HUES6 (cell line): ENCODE measurements around the gene FAM81A.

Source experiments
- H3K27ac ChIP-seq: 2 replicates; pipeline ENCODE4 v1.7.0; 2013; ENCODE audit warnings: low read depth, mild to moderate bottlenecking, low read length, inconsistent platforms
- H3K27me3 ChIP-seq: 2 replicates; pipeline ENCODE4 v1.6.1; 2013; ENCODE audit warnings: low read length; ENCODE audit not compliant: control insufficient read depth, insufficient read depth
- H3K36me3 ChIP-seq: 2 replicates; pipeline ENCODE4 v1.6.1; 2013; ENCODE audit warnings: low read length; ENCODE audit not compliant: control insufficient read depth, insufficient read depth
- H3K4me1 ChIP-seq: 2 replicates; pipeline ENCODE4 v1.6.1; 2013; ENCODE audit warnings: low read length; ENCODE audit not compliant: control insufficient read depth, insufficient read depth
- H3K4me3 ChIP-seq: 2 replicates; pipeline ENCODE4 v1.5.1; 2013; ENCODE audit warnings: low read depth, low read length
- H3K9ac ChIP-seq: one replicate; pipeline ENCODE4 v1.6.1; 2013; ENCODE audit warnings: mild to moderate bottlenecking, low read length
- H3K9me3 ChIP-seq: 2 replicates; pipeline ENCODE4 v1.6.1; 2013; ENCODE audit warnings: low read depth, low read length; ENCODE audit not compliant: control insufficient read depth, insufficient read depth

FAM81A gene

GRCh38 chr15:59557581-59557980, 119.6 kb downstream of the FAM81A start:
- no peaks in the 10 kb centered on the region for H3K36me3 ChIP-seq
- H3K27ac ChIP-seq, result no peak overlapping the region
- H3K9ac ChIP-seq, result no peak overlapping the region
- H3K9me3 ChIP-seq, result no peaks in the 10 kb centered on the region
- H3K4me3 ChIP-seq, result no peak overlapping the region
- H3K27me3 ChIP-seq, result peaks cover 21% of the 10 kb centered on the region; the same call in 1 of the 2 replicates
- no peaks in the 10 kb centered on the region for H3K4me1 ChIP-seq

GRCh38 chr15:59558851-59559250, 120.9 kb downstream of the FAM81A start:
- H3K4me1 ChIP-seq, result no peaks in the 10 kb centered on the region
- H3K36me3 ChIP-seq, result no peaks in the 10 kb centered on the region

DNA sequence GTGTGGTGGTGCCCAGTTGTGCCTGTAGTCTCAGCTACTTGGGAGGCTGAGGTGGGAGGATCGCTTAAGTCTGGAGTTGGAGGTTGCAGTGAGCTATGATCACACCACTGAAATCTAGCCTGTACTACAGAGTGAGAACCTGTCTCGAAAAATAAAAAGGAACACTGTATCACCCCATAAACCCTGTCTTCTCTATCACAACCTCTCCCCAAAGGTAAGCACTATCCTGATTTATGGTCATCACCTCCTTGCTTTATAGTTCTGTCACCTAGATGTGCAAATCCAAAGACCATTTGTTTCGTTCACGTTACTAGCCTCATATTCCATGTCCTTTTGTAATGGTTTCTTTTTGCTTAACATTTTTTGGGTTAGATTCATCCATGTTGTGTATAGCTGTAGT, 123.6 kb downstream of the FAM81A start:
- no peaks in the 10 kb centered on the region for H3K4me1 ChIP-seq
- no peaks in the 10 kb centered on the region; the same call in 1 of the 2 replicates for H3K27me3 ChIP-seq
- H3K4me3 ChIP-seq, result no peak overlapping the region
- H3K9ac ChIP-seq, result no peak overlapping the region
- no peak overlapping the region for H3K27ac ChIP-seq
- no peaks in the 10 kb centered on the region for H3K36me3 ChIP-seq
- H3K9me3 ChIP-seq, result no peaks in the 10 kb centered on the region; the same call in 1 of the 2 replicates

More at GRCh38 chr15:59558851-59559250, 120.9 kb downstream of the FAM81A start:
- Histone ChIP-seq H3K27me3 (peaks cover 19% of the 10 kb centered on the region; the same call in 1 of the 2 replicates), H3K9ac (no peak overlapping the region), H3K27ac (no peak overlapping the region), H3K9me3 (no peaks in the 10 kb centered on the region), H3K4me3 (no peak overlapping the region)

DNA sequence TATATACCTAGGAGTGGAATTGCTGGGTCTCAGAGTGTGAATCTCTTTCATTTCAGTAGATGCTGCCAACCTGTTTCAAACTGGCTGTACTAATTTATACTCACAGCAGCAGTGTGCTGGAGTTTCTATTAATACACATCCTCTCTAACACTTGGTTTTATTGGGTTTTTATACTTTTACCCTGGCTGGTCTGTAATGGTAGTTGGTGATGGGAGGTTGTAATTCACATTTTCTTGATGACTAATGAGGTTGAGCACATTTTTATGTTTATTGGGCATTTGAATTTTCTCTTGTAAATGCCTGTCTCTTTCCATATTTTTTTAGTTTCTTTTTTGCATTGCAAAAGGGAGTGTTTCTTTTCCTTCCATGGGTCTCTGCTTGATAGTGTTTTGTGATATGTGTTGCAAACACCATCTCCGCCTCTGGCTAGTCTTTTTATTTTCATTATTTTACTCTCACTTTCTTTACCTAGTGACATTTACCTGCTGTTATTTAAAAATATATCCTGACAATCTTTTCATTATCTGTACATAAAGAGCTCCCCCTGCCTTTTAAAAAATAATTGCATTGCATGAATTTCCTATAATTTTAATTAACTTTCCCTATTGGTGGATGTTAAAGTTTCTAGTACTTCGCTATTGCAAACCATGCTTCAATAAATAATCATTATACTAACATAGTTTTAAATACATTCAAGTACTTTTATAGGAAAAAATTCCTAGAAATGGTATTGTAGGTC, 124.6 kb downstream of the FAM81A start:
- Histone ChIP-seq H3K36me3 (no peaks in the 10 kb centered on the region), H3K9ac (no peak overlapping the region), H3K4me3 (no peak overlapping the region), H3K9me3 (no peaks in the 10 kb centered on the region; the same call in 1 of the 2 replicates), H3K4me1 (no peaks in the 10 kb centered on the region), H3K27me3 (no peaks in the 10 kb centered on the region), H3K27ac (no peak overlapping the region)

- no peaks in the 10 kb centered on the region for H3K27me3 ChIP-seq
- no peak overlapping the region for H3K9ac ChIP-seq
- H3K27ac ChIP-seq, result no peak overlapping the region
- H3K4me3 ChIP-seq, result no peak overlapping the region
- H3K4me1 ChIP-seq, result no peaks in the 10 kb centered on the region
- no peaks in the 10 kb centered on the region; the same call in 1 of the 2 replicates for H3K9me3 ChIP-seq
- no peaks in the 10 kb centered on the region for H3K36me3 ChIP-seq
These were observed 127.3 kb downstream of the FAM81A start for GRCh38 chr15:59565299-59565698.

- Histone ChIP-seq H3K4me3 (no peak overlapping the region), H3K9ac (no peak overlapping the region), H3K9me3 (no peaks in the 10 kb centered on the region; the same call in 1 of the 2 replicates), H3K27ac (no peak overlapping the region), H3K27me3 (no peaks in the 10 kb centered on the region), H3K36me3 (no peaks in the 10 kb centered on the region), H3K4me1 (no peaks in the 10 kb centered on the region)
These were observed 129.3 kb downstream of the FAM81A start for GRCh38 chr15:59567324-59567723.

- H3K9me3 ChIP-seq, result no peaks in the 10 kb centered on the region; the same call in 1 of the 2 replicates
- H3K4me1 ChIP-seq, result no peaks in the 10 kb centered on the region
- H3K27me3 ChIP-seq, result no peaks in the 10 kb centered on the region
- no peak overlapping the region for H3K27ac ChIP-seq
- H3K4me3 ChIP-seq, result no peak overlapping the region
- H3K36me3 ChIP-seq, result no peaks in the 10 kb centered on the region
- H3K9ac ChIP-seq, result no peak overlapping the region
These were observed 131.5 kb downstream of the FAM81A start for GRCh38 chr15:59569477-59569876.

DNA sequence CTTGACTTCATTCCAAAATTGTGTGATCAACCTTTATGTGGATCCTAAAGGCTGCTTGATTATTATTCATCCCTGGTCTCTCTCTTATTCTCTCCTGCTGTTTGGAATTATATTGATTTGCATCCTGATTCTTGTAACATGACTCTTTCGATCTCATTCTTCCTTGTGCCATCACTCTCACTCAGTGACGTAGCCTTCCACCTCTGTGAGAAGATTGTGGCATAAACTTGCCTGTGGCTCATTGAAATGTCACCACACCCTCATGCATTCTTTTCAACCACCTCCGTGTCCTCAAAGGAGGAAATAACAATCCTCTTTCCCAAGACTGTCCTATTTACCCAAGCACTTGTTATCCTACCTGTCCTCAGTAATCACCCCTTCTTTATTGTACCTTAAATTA, 132.3 kb downstream of the FAM81A start:
- Histone ChIP-seq H3K36me3 (no peaks in the 10 kb centered on the region), H3K9me3 (no peaks in the 10 kb centered on the region; the same call in 1 of the 2 replicates), H3K27me3 (no peaks in the 10 kb centered on the region), H3K4me3 (no peak overlapping the region), H3K27ac (no peak overlapping the region), H3K9ac (no peak overlapping the region), H3K4me1 (no peaks in the 10 kb centered on the region)

DNA sequence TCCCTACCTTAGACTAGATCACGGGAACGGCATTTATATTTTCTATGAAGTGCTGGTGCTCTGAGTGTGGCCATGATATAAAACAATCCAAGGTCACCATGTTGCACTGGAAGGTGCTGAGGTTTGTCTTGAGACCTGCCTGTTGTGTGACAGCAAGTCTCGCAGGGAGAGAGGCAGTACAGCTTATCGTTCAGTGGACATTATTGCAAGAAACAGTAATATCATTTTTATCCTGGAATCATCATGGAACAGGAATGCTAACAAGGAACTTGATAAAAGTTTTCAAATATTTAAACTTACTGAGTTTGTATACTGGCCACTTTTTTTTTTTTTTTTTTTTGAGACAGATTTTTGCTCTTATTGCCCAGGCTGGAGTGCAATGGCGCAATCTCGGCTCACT, 133.6 kb downstream of the FAM81A start:
- H3K9ac ChIP-seq, result no peak overlapping the region
- H3K27me3 ChIP-seq, result no peaks in the 10 kb centered on the region
- no peak overlapping the region for H3K27ac ChIP-seq
- H3K36me3 ChIP-seq, result no peaks in the 10 kb centered on the region
- no peaks in the 10 kb centered on the region; the same call in 1 of the 2 replicates for H3K9me3 ChIP-seq
- no peak overlapping the region for H3K4me3 ChIP-seq
- no peaks in the 10 kb centered on the region for H3K4me1 ChIP-seq
